PC-9 (cell line): ENCODE data around the gene FNDC7. TPM values are rescaled to one million over a fixed set of nuclear protein-coding genes. Genes with fewer than 3 reads are reported as not detected.
"Not testable (repeated sequence)": the region's sequence is repeated elsewhere in the genome, so short reads cannot be mapped to it uniquely, and the experiment has no call there.

Experiments
- BruUV-seq: library from RNA; stranded (reverse); fragments of 400-500 nt; replicated peaks from 2 replicates; lab custom pipeline; 2021; lab: Mats Ljungman, UMichigan
- CTCF ChIA-PET: fragments of 300-600 bp; sonication (Branson Sonifier 250); formaldehyde crosslinking; loops from one replicate; lab custom pipeline; 2022; ENCODE audit warnings: antibody characterized with exemption; lab: Charles Lee
- POLR2A ChIA-PET: fragments of 300-600 bp; sonication (Branson Sonifier 250); formaldehyde crosslinking; loops from one replicate; lab custom pipeline; 2022; ENCODE audit warnings: antibody characterized with exemption; ENCODE audit not compliant: unreplicated experiment; lab: Charles Lee
- DNase-seq, 2 experiments: peaks; one replicate each; pipeline versions ENCODE4 v3.0.0 to v3.0.0-alpha.2; 2015 to 2022; ENCODE audit warnings: mixed read lengths in 1 of 2
- H2AFZ ChIP-seq: fragments of 200-600 bp; sonication (generic); 2 replicates; pipeline ENCODE4 v1.8.1; 2017; ENCODE audit warnings: antibody characterized with exemption
- H3F3A ChIP-seq: fragments of 200-600 bp; sonication (generic); 2 replicates; pipeline ENCODE4 v1.8.1; 2017; ENCODE audit warnings: antibody characterized with exemption, mild to moderate bottlenecking, low read depth; ENCODE audit not compliant: insufficient read depth
- H3K27ac ChIP-seq: fragments of 200-600 bp; sonication (generic); 2 replicates; pipeline ENCODE4 v1.6.1; 2016; ENCODE audit warnings: mixed run types
- H3K27me3 ChIP-seq: fragments of 200-600 bp; sonication (generic); 2 replicates; pipeline ENCODE4 v1.6.1; 2016; ENCODE audit warnings: low read depth, mixed run types; ENCODE audit not compliant: insufficient read depth
- H3K36me3 ChIP-seq: fragments of 200-600 bp; sonication (generic); 2 replicates; pipeline ENCODE4 v1.6.1; 2016; ENCODE audit warnings: low read depth, mixed run types
- H3K4me1 ChIP-seq: fragments of 200-600 bp; sonication (generic); replicated peaks from 2 replicates; pipeline ENCODE4 v1.6.1; 2016; ENCODE audit warnings: mixed run types; ENCODE audit not compliant: insufficient read depth
- H3K4me2 ChIP-seq: fragments of 200-600 bp; sonication (generic); 2 replicates; pipeline ENCODE4 v1.6.1; 2017; ENCODE audit warnings: mixed run types
- H3K4me3 ChIP-seq: fragments of 200-600 bp; sonication (generic); 2 replicates; pipeline ENCODE4 v1.6.1; 2016; ENCODE audit warnings: mixed run types
- H3K79me2 ChIP-seq: fragments of 200-600 bp; sonication (generic); 2 replicates; pipeline ENCODE4 v1.6.1; 2017; ENCODE audit warnings: low read depth, mixed run types
- H3K9me2 ChIP-seq: fragments of 200-600 bp; sonication (generic); 2 replicates; pipeline ENCODE4 v1.8.1; 2017; ENCODE audit warnings: mild to moderate bottlenecking; ENCODE audit not compliant: insufficient read depth
- H3K9me3 ChIP-seq: fragments of 200-600 bp; sonication (generic); 2 replicates; pipeline ENCODE4 v1.8.1; 2016; ENCODE audit warnings: low read depth; ENCODE audit not compliant: insufficient read depth
- H4K20me1 ChIP-seq: fragments of 200-600 bp; sonication (generic); 2 replicates; pipeline ENCODE4 v1.8.1; 2017; ENCODE audit not compliant: insufficient read depth
- CTCF ChIP-seq: fragments of 200-600 bp; sonication (generic); conservative IDR thresholded peaks from 2 replicates; pipeline ENCODE4 v1.6.1; 2017; ENCODE audit warnings: mixed run types, antibody characterized with exemption, mild to moderate bottlenecking, moderate library complexity
- EZH2 ChIP-seq: fragments of 200-600 bp; sonication (generic); IDR thresholded peaks from 2 replicates; pipeline ENCODE4 v1.8.0; 2017; ENCODE audit warnings: antibody characterized with exemption, low read depth
- intact Hi-C: fragments of 100-400 bp; cut with micrococcal nuclease; formaldehyde crosslinking; loops from one replicate; pipeline ENCODE4 v1.10.0; 2022; ENCODE audit not compliant: unreplicated experiment
- total RNA-seq: library from RNA; stranded (reverse); gene quantifications from 2 replicates; pipeline ENCODE4 v1.2.3, GENCODE V29; 2021

The FNDC7 gene
- total RNA-seq, 1 experiment from 2014 or later = 0.20 TPM

DNA sequence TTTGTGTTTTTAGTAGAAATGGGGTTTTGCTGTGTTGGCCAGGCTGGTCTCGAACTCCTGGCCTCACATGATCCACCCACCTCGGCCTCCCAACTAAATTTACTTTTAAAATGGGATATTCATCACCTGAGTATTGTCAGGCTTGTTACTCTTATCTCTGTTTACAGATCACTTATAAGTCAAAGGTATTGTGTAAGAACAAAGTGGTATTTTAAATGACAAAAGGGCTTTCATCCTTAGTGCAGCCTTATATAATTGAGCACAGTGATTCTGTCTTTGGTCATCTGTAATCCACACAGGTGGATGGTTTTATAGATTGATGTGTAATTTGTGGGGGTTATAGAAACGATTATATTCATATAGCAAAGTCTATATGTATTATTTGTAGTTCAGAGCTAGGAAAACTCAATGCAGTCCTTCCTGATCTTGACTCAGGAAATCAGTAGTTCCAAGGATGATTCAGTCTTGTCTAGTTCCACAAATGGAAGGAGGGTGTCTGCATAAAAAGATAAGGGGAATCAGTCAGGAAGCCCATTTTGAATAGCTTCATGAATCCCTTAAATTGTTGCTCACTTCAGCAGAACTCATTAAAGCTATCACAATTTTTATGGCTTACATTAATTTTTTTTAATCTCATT, 68.3 kb downstream of the FNDC7 start:
- Histone ChIP-seq H3K4me2 (no peak overlapping the region), H3K36me3 (peaks cover 61% of the 10 kb centered on the region), H3K9me3 (peaks cover 19% of the 10 kb centered on the region), H3F3A (no peaks in the 10 kb centered on the region), H3K4me1 (no peaks in the 10 kb centered on the region), H3K27me3 (no peaks in the 10 kb centered on the region), H3K4me3 (no peak overlapping the region), H3K9me2 (no peaks in the 10 kb centered on the region; the same call in 1 of the 2 replicates), H4K20me1 (no peaks in the 10 kb centered on the region), H2AFZ (no peak overlapping the region), H3K79me2 (no peaks in the 10 kb centered on the region), H3K27ac (no peak overlapping the region)
- no peak for DNase-seq
- no TSS peak for BruUV-seq
- TF ChIP-seq EZH2 (no peak), CTCF (no peak)
- intact Hi-C loops = no loop called here
- ChIA-PET CTCF (no interaction called here), POLR2A (no interaction called here)

DNA sequence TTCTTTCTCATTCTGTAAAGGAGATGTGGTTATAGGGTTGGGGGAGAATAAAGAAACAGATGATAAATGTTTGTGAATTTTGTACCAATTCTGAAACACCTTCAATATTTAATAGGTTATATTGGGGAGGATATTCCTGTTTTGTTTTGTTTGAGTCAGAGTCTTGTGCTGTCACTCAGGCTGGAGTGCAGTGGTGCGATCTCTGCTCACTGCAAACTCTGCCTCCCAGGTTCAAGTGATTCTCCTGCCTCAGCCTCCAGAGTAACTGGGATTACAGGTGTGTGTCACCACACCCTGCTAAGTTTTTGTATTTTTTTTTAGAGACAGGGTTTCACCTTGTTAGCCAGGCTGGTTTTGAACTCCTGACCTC, 68.9 kb downstream of the FNDC7 start:
- H3K4me2 ChIP-seq, H3F3A ChIP-seq, POLR2A ChIA-PET, DNase-seq, H3K79me2 ChIP-seq, H4K20me1 ChIP-seq, H3K27me3 ChIP-seq, intact Hi-C loops, H2AFZ ChIP-seq, H3K9me2 ChIP-seq, H3K4me3 ChIP-seq, CTCF ChIA-PET, BruUV-seq, H3K27ac ChIP-seq, H3K4me1 ChIP-seq: not testable (repeated sequence)
- Histone ChIP-seq H3K9me3 (peaks cover 24% of the 10 kb centered on the region), H3K36me3 (peaks cover 62% of the 10 kb centered on the region)

- no peak overlapping the region for H3K4me3 ChIP-seq
- H3F3A ChIP-seq = 0 out of 2 replicates have a peak, but pooled peaks cover 8% of the 10 kb centered on the region
- H3K79me2 ChIP-seq = no peaks in the 10 kb centered on the region
- CTCF ChIA-PET = no interaction called here
- intact Hi-C loops = no loop called here
- POLR2A ChIA-PET = no interaction called here
- peaks cover 25% of the 10 kb centered on the region for H3K9me3 ChIP-seq
- H3K4me2 ChIP-seq = no peak overlapping the region
- peaks cover 49% of the 10 kb centered on the region for H3K36me3 ChIP-seq
- H3K4me1 ChIP-seq = no peaks in the 10 kb centered on the region
- H4K20me1 ChIP-seq = no peaks in the 10 kb centered on the region
- DNase-seq = peak in 1 of 2 experiments; percentile 28
- H3K9me2 ChIP-seq = no peaks in the 10 kb centered on the region; the same call in 1 of the 2 replicates
- H3K27me3 ChIP-seq = no peaks in the 10 kb centered on the region
- BruUV-seq = no TSS peak
- H3K27ac ChIP-seq = no peak overlapping the region
- no peak for TF ChIP-seq EZH2
- TF ChIP-seq CTCF = no peak
- H2AFZ ChIP-seq = no peak overlapping the region
Measured at GRCh38 chr1:108785264-108785663, 72.6 kb downstream of the FNDC7 start.

- intact Hi-C loops = no loop called here
- CTCF ChIA-PET = no interaction called here
- no peak for TF ChIP-seq CTCF
- no peak for TF ChIP-seq EZH2
- Histone ChIP-seq H3K4me1 (no peaks in the 10 kb centered on the region), H3K4me2 (no peak overlapping the region), H3K27me3 (no peaks in the 10 kb centered on the region), H3K4me3 (no peak overlapping the region; the same call in 1 of the 2 replicates), H3K36me3 (peaks cover 49% of the 10 kb centered on the region), H3K9me2 (no peaks in the 10 kb centered on the region; the same call in 1 of the 2 replicates), H4K20me1 (no peaks in the 10 kb centered on the region), H3F3A (0 out of 2 replicates have a peak, but pooled peaks cover 8% of the 10 kb centered on the region), H3K79me2 (no peaks in the 10 kb centered on the region), H3K9me3 (peaks cover 25% of the 10 kb centered on the region), H2AFZ (no peak overlapping the region), H3K27ac (no peak overlapping the region)
- no TSS peak for BruUV-seq
- DNase-seq = no peak
- POLR2A ChIA-PET = no interaction called here
Measured at GRCh38 chr1:108785880-108786279, 73.2 kb downstream of the FNDC7 start.
